ENCODE data around the gene METAP1. TPM values are rescaled to one million over a fixed set of nuclear protein-coding genes. Genes with fewer than 3 reads are reported as not detected.

The METAP1 gene
- total and polyA plus RNA-seq, 2 donors (not counting 1 experiment from before 2014, with no cell fraction given) = 20.4 to 40.0 TPM

DNA sequence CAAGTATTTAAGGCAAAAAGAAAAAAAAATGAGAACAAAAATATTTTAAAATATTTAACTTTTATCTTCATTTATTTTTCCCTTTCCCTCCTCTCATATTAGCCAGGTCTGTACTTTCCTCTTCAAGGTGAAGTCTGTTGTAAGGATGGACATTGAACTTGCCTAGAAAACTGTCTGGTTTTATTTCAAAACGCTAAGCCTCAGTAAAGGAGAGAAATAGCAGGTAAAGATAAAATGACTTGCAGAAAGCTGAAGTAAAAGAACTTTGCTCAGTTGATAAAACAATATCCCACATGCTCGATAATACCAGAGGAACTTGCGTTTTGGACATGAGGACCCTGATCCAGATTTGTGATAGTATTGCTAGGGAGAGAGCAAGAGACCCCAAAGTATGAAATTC, 28.6 kb upstream of the METAP1 start:
- H4K20me1 ChIP-seq (ENCODE audit: control insufficient read depth, insufficient read depth, low read length, poor library complexity, severe bottlenecking) = no peaks in the 10 kb centered on the region
- no peak overlapping the region for H3K27ac ChIP-seq (ENCODE audit: low read length in 2 of 2)
- no peak overlapping the region for H3K4me2 ChIP-seq (replicated peaks; ENCODE audit: low read depth, low read length, poor library complexity, severe bottlenecking)
- H3K9me3 ChIP-seq (ENCODE audit: control extremely low read depth in 1 of 3, control insufficient read depth in 2 of 3, insufficient read depth in 1 of 3, low read length in 2 of 3) = no peaks in the 10 kb centered on the region
- intact Hi-C loops (cut with micrococcal nuclease) = no loop called here
- H3K9me3 Mint-ChIP-seq (ENCODE audit: insufficient read depth) = peaks cover 2% of the 10 kb centered on the region
- no peaks in the 10 kb centered on the region for H3K36me3 ChIP-seq (replicated peaks in 1 of 2; ENCODE audit: control extremely low read depth in 1 of 2, control insufficient read depth in 1 of 2, extremely low read depth in 1 of 2, insufficient read depth in 2 of 2, low read length in 1 of 2)
- H3K27ac Mint-ChIP-seq = no peak overlapping the region
- no peaks in the 10 kb centered on the region for H3K4me1 ChIP-seq (ENCODE audit: control insufficient read depth in 2 of 2, insufficient read depth in 2 of 2, low read length in 2 of 2)
- ChIA-PET POLR2A (no interaction called here), CTCF (interaction anchor here (0.6 kb wide), 1 partner anchor 502 kb away, joined by 3 read pairs; no protein-coding TSS in a partner anchor)
- no peak overlapping the region for H3K4me3 ChIP-seq (ENCODE audit: control extremely low read depth in 1 of 5, extremely low read depth in 1 of 5, insufficient read depth in 1 of 5, low read depth in 2 of 5, low read length in 4 of 5)
- H3K4me1 Mint-ChIP-seq = peaks cover 2% of the 10 kb centered on the region
- H3K9ac ChIP-seq (ENCODE audit: low read length) = no peak overlapping the region
- TF ChIP-seq, protein P1, sequence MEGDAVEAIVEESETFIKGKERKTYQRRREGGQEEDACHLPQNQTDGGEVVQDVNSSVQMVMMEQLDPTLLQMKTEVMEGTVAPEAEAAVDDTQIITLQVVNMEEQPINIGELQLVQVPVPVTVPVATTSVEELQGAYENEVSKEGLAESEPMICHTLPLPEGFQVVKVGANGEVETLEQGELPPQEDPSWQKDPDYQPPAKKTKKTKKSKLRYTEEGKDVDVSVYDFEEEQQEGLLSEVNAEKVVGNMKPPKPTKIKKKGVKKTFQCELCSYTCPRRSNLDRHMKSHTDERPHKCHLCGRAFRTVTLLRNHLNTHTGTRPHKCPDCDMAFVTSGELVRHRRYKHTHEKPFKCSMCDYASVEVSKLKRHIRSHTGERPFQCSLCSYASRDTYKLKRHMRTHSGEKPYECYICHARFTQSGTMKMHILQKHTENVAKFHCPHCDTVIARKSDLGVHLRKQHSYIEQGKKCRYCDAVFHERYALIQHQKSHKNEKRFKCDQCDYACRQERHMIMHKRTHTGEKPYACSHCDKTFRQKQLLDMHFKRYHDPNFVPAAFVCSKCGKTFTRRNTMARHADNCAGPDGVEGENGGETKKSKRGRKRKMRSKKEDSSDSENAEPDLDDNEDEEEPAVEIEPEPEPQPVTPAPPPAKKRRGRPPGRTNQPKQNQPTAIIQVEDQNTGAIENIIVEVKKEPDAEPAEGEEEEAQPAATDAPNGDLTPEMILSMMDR (IDR thresholded peaks at IDR 0.05) = no peak
- TF ChIP-seq EZH2 (IDR thresholded peaks at IDR 0.05; ENCODE audit: borderline replicate concordance, insufficient read depth, low read depth, low read length, poor library complexity, severe bottlenecking) = no peak
- no peak overlapping the region for H2AFZ ChIP-seq (ENCODE audit: insufficient read depth, low read depth, low read length, poor library complexity, severe bottlenecking)
- 100% methylated on average over 1 of the region's 3 CpGs for WGBS (ENCODE audit: insufficient coverage)
- H3K27me3 Mint-ChIP-seq = peaks cover 8% of the 10 kb centered on the region
- no peak overlapping the region for H3K4me3 Mint-ChIP-seq
- H3K79me2 ChIP-seq (ENCODE audit: control insufficient read depth, insufficient read depth, low read length) = no peaks in the 10 kb centered on the region
- no peak for DNase-seq
- no peak for ATAC-seq (ENCODE audit: low read depth)
- H3K27me3 ChIP-seq (replicated peaks in 1 of 4; ENCODE audit: control extremely low read depth in 1 of 4, control insufficient read depth in 3 of 4, insufficient read depth in 4 of 4, low read length in 3 of 4) = no peaks in the 10 kb centered on the region

GRCh38 chr4:98967786-98968329, 27.7 kb upstream of the METAP1 start:
- H2AFZ ChIP-seq (ENCODE audit: insufficient read depth, low read depth, low read length, poor library complexity, severe bottlenecking) = no peak overlapping the region
- H3K79me2 ChIP-seq (ENCODE audit: control insufficient read depth, insufficient read depth, low read length) = no peaks in the 10 kb centered on the region
- no peak overlapping the region for H3K4me2 ChIP-seq (replicated peaks; ENCODE audit: low read depth, low read length, poor library complexity, severe bottlenecking)
- H3K27ac ChIP-seq (ENCODE audit: low read length in 2 of 2) = no peak overlapping the region
- H4K20me1 ChIP-seq (ENCODE audit: control insufficient read depth, insufficient read depth, low read length, poor library complexity, severe bottlenecking) = no peaks in the 10 kb centered on the region
- CTCF ChIA-PET = no interaction called here
- no peak for ATAC-seq (ENCODE audit: low read depth)
- H3K27me3 ChIP-seq (replicated peaks in 1 of 4; ENCODE audit: control extremely low read depth in 1 of 4, control insufficient read depth in 3 of 4, insufficient read depth in 4 of 4, low read length in 3 of 4) = no peaks in the 10 kb centered on the region
- POLR2A ChIA-PET = no interaction called here
- H3K9me3 Mint-ChIP-seq (ENCODE audit: insufficient read depth) = peaks cover 2% of the 10 kb centered on the region
- H3K9ac ChIP-seq (ENCODE audit: low read length) = no peak overlapping the region
- DNase-seq = no peak
- no peaks in the 10 kb centered on the region for H3K9me3 ChIP-seq (ENCODE audit: control extremely low read depth in 1 of 3, control insufficient read depth in 2 of 3, insufficient read depth in 1 of 3, low read length in 2 of 3)
- H3K4me3 Mint-ChIP-seq = no peak overlapping the region
- H3K36me3 ChIP-seq (replicated peaks in 1 of 2; ENCODE audit: control extremely low read depth in 1 of 2, control insufficient read depth in 1 of 2, extremely low read depth in 1 of 2, insufficient read depth in 2 of 2, low read length in 1 of 2) = no peaks in the 10 kb centered on the region
- intact Hi-C loops (cut with micrococcal nuclease) = no loop called here
- TF ChIP-seq, protein P1 (IDR thresholded peaks at IDR 0.05) = no peak
- no peak for TF ChIP-seq EZH2 (IDR thresholded peaks at IDR 0.05; ENCODE audit: borderline replicate concordance, insufficient read depth, low read depth, low read length, poor library complexity, severe bottlenecking)
- no peaks in the 10 kb centered on the region for H3K4me1 ChIP-seq (ENCODE audit: control insufficient read depth in 2 of 2, insufficient read depth in 2 of 2, low read length in 2 of 2)
- H3K27ac Mint-ChIP-seq = no peak overlapping the region
- 92% methylated on average over 3 of the region's 3 CpGs for WGBS (ENCODE audit: insufficient coverage)
- peaks cover 8% of the 10 kb centered on the region for H3K27me3 Mint-ChIP-seq
- no peak overlapping the region for H3K4me3 ChIP-seq (ENCODE audit: control extremely low read depth in 1 of 5, extremely low read depth in 1 of 5, insufficient read depth in 1 of 5, low read depth in 2 of 5, low read length in 4 of 5)
- H3K4me1 Mint-ChIP-seq = peaks cover 2% of the 10 kb centered on the region

Measured in B cell (primary cell).